ENCODE measurements around the gene PPIH. TPM values are rescaled to one million over a fixed set of nuclear protein-coding genes. Genes with fewer than 3 reads are reported as not detected.
A peak's percentile ranks its signal among the peaks of the same experiment; 100 is the strongest.

Gene PPIH
- total and polyA plus RNA-seq, 2 of the 13 experiments (the other 11 are each of a cell fraction or from before 2014, with no cell fraction given) = 29.9 to 72.6 TPM

- TF ChIP-seq ARID4A (CRISPR knock-in tag; IDR thresholded peaks at IDR 0.05; ENCODE audit: borderline replicate concordance) (peak; percentile 94), KDM3A (CRISPR knock-in tag; IDR thresholded peaks at IDR 0.05; ENCODE audit: low read depth) (no peak), ZNF564 (CRISPR knock-in tag; IDR thresholded peaks at IDR 0.05) (0 out of 2 replicates have a peak, but pooled peaks have one; percentile 34), GABPA (IDR thresholded peaks at IDR 0.05; ENCODE audit: low read depth, low read length) (peak; percentile 32), GABPA (CRISPR knock-in tag; IDR thresholded peaks at IDR 0.05; ENCODE audit: low read depth) (no peak), POGZ (CRISPR knock-in tag; IDR thresholded peaks at IDR 0.05) (0 out of 2 replicates have a peak, but pooled peaks have one; percentile 9), ZNF574 (CRISPR knock-in tag; IDR thresholded peaks at IDR 0.05) (peak; percentile 71; the same call in 1 of the 2 replicates), MTA3 (CRISPR knock-in tag; IDR thresholded peaks at IDR 0.05) (no peak), CCDC6 (CRISPR knock-in tag; IDR thresholded peaks at IDR 0.05) (0 out of 2 replicates have a peak, but pooled peaks have one; percentile 53), GRHL1 (CRISPR knock-in tag; conservative IDR thresholded peaks at IDR 0.05) (no peak), MIER3 (CRISPR knock-in tag; IDR thresholded peaks at IDR 0.05; ENCODE audit: borderline replicate concordance) (no peak), TFDP1 (CRISPR knock-in tag; IDR thresholded peaks at IDR 0.05; ENCODE audit: borderline replicate concordance) (peak; percentile 54; the same call in 1 of the 2 replicates), ZNF558 (CRISPR knock-in tag; IDR thresholded peaks at IDR 0.05; ENCODE audit: borderline replicate concordance) (no peak), MTF2 (CRISPR knock-in tag; IDR thresholded peaks at IDR 0.05; ENCODE audit: borderline replicate concordance) (no peak), HOXA5 (CRISPR knock-in tag; IDR thresholded peaks at IDR 0.05) (peak; percentile 79; the same call in 1 of the 2 replicates), ZBTB44 (CRISPR knock-in tag; IDR thresholded peaks at IDR 0.05) (no peak)
Observed at GRCh38 chr1:42682739-42683531, 24.7 kb downstream of the PPIH start (continued).
